HFF-Myc (cell line): Measurements from ENCODE around the gene ADGRF4.

Experiments used
- DNase-seq: peaks from one replicate; pipeline ENCODE4 v3.0.0-alpha.2; 2011; ENCODE audit warnings: low read depth; ENCODE audit errors: extremely low read depth
- H3K4me3 ChIP-seq: replicated peaks from 2 replicates; pipeline ENCODE4 v1.5.1; 2011; ENCODE audit warnings: low read depth, mild to moderate bottlenecking, control low read depth, low read length
- CTCF ChIP-seq: IDR thresholded peaks from 2 replicates; pipeline ENCODE4 v1.5.1; 2012; ENCODE audit warnings: mild to moderate bottlenecking, low read depth, low read length, control low read depth; ENCODE audit errors: missing control alignments

Gene ADGRF4

DNA sequence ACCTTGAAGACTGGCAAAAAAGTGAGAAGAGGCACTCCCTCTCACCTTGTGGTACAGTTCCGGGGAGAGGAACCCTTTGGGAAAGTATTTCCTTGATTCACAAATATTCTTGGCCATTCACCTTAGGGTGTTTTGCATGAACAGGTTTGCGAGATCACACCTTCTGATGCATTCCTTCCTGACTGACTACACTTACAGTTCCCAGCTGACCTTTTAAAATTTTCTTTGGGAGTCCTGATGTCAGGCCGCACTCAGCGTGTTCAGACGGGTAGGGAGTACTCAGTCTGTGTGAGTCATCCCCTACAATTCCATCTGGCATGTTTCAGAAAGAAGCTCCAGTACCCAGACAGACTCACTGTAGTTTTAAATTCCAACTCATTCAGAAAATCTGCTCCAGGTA, 1.7 kb downstream of the ADGRF4 start:
- no peak for TF ChIP-seq CTCF
- peak; percentile 5 for DNase-seq
- H3K4me3 ChIP-seq = no peak overlapping the region

DNA sequence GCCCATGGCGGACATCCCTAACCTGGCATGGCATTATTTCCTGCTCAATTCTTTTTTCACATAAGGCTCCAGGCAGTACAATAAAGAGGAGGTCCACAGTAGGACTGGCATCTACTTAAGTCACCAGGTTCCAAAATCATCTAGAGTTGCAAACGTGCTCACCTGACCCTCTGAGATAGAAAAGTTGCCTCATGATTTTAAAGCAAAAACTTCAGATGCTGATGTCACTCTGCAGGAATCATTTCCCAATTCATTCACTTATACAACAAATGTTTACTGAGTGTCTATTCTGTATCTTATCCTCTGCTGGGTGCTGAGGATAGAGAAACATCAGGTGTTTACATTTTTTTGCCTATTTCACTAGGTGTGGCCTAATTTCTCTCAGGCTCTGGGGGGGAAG, 2.2 kb downstream of the ADGRF4 start:
- TF ChIP-seq CTCF = no peak
- no peak for DNase-seq
- H3K4me3 ChIP-seq = no peak overlapping the region

- no peak for DNase-seq
- H3K4me3 ChIP-seq = no peak overlapping the region
- TF ChIP-seq CTCF = no peak
These were observed 3.0 kb downstream of the ADGRF4 start for GRCh38 chr6:47701363-47701762.

- no peak for DNase-seq
- no peak for TF ChIP-seq CTCF
These were observed 10.8 kb downstream of the ADGRF4 start for GRCh38 chr6:47709160-47709559.

GRCh38 chr6:47710295-47710694, 11.9 kb downstream of the ADGRF4 start:
- no peak for DNase-seq
- H3K4me3 ChIP-seq = no peak overlapping the region
- no peak for TF ChIP-seq CTCF

More at GRCh38 chr6:47709160-47709559, 10.8 kb downstream of the ADGRF4 start:
- no peak overlapping the region for H3K4me3 ChIP-seq

DNA sequence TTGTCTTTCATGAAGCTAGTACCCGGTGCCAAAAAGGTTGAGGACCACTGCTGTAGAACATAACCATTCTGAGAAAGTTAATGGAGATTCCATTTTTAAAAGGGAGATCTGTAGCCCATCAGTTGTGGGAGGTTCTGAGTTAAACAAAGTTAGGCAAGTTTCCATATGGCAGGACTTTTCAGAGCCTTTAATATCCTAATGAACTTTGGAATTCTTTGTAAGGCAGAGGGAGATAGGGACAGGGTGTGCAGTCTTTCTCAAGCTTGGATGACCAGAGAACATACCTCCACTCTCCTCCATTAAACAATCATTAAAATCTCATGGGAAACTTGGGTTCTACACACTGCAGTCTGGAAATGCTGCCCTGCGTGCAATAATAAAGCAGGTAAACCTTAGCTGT, 14.8 kb downstream of the ADGRF4 start:
- DNase-seq = no peak
- no peak for TF ChIP-seq CTCF
- H3K4me3 ChIP-seq = no peak overlapping the region

DNA sequence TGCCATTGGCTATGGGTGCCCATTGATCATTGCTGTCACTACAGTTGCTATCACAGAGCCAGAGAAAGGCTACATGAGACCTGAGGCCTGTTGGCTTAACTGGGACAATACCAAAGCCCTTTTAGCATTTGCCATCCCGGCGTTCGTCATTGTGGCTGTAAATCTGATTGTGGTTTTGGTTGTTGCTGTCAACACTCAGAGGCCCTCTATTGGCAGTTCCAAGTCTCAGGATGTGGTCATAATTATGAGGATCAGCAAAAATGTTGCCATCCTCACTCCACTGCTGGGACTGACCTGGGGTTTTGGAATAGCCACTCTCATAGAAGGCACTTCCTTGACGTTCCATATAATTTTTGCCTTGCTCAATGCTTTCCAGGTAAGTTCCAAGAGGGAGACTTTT, 16.4 kb downstream of the ADGRF4 start:
- TF ChIP-seq CTCF = no peak
- DNase-seq = no peak
- no peak overlapping the region for H3K4me3 ChIP-seq
